HG03442 (cell line): ENCODE measurements around the gene TMEM35B.
"Not testable (repeated sequence)": the region's sequence is repeated elsewhere in the genome, so short reads cannot be mapped to it uniquely, and the experiment has no call there.

Experiments
- ATAC-seq: cut with Tn5 transposase; IDR thresholded peaks from one replicate; pipeline ENCODE4 v1.9.1; 2021; ENCODE audit warnings: mild to moderate bottlenecking, moderate library complexity; ENCODE audit not compliant: unreplicated experiment

TMEM35B gene

DNA sequence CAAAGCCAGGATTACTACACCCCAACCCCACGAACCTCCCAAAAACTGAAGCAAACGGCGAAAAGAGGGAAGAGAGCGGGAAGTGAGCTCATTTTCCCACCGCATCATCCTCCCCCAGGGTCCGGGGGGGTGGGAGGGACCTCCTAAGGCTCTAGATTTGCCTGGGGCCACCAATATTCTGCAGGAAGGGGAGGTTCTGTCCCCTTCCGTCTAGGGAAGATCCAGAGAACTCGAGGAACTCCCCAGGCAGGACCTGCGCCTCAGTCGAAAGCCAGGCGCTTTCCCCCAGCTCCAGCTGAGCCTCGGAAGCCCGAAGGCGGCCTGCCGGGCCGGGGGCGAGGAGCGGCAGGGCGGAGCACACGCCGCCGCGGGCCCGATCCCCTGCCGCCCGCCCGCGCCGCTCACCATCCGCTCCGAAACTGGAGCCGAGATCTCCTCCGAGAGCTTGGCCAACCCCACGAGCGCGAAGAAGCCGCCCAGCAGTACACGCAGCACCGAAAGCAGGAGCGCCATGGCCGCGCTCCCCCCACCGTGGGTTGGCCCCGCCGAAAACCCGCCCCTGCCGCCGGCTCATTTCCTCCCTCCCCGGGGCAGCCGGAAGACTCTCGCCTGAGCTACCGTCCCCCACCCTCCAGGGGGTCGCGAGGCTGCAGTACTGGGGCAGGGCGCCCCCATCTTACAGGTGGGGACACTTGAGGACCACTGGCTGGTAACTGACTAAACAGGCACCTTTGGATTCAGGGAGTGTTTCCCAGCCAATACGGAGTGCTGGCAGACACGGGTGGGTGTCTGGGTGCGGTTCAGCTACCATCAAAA, at the start of gene TMEM35B:
TMEM35B (minus strand) TSS at position 555 of the 816 bp plus-strand sequence; CDS start at position 513, 42 bp downstream.
- ATAC-seq, result peak; percentile 69

DNA sequence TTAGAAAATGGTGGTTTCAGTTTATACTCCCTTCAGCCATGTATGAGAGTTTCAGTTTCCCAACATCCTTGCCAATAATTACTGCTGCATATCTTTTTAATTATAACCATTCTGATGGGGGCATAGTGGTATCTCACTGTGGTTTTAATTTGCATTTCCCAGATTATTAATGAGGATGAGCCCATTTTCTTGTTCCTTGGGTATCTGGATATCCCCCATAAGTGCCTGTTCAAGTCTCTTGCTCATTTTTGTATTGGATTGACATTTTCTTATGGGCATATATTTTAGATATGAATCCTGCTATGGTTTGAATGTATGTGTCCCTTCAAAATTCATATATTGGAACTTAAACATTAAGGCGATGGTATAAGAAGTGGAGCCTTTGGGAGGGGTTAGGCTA, 48.2 kb upstream of the TMEM35B start:
- no peak for ATAC-seq

GRCh38 chr1:35032384-35032739, 47.2 kb upstream of the TMEM35B start:
- ATAC-seq, result no peak

DNA sequence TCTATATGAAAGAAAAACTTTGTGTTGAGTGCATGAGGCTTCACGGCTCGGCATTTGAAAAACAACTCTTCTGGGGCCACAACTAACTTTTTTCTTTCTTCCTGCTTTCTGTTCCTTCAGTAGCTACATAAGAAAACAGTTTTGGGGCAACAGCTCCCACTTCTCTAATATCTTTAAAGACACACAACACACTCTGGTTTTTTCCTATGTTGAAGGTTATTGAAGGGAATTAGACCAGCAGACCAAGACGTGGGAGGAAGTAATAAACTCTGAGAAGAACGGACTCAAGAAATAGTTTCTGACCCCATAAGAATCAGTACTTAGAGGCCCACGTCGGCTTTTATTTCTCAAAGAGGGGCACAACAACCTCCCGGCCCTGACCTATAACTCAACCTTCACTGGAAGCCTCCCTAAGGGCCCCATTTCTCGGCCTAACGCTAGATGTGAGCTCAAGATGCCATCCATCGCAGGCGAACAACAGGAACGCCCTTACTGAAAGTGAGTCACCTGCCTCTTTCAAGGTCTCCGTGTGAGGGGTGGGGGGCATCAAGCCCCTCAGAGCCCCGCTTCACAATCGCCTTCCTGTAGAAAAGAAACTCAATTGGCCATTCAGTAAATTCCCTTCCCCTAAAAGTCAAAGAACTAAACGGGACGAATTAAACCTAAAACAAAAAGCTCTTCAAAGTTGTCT, 45.8 kb upstream of the TMEM35B start:
- ATAC-seq, result no peak

GRCh38 chr1:35030338-35030737, 45.2 kb upstream of the TMEM35B start:
- ATAC-seq, result no peak

GRCh38 chr1:35029761-35030160, 44.6 kb upstream of the TMEM35B start:
- ATAC-seq, result no peak

- ATAC-seq, result no peak
These were observed 31.3 kb upstream of the TMEM35B start for GRCh38 chr1:35016406-35016805.

DNA sequence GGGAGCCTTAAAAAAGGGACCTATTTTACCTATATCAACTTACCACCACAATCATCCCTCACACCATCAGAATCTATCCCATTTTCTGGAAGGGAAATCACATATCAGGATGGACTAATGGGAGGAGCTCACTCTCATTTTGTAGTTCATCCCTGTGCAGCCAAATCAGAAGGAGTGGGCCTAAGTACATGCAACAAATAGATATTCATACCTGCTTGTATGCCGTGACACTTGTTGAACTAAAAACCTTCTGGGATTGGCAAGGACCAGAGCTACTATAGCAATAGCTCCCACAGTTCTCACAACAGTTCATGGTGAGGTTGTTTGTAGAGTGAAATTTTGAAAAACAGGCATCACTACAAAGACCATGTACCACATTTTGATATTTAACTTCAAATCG, 29.3 kb upstream of the TMEM35B start:
- ATAC-seq, result no peak

DNA sequence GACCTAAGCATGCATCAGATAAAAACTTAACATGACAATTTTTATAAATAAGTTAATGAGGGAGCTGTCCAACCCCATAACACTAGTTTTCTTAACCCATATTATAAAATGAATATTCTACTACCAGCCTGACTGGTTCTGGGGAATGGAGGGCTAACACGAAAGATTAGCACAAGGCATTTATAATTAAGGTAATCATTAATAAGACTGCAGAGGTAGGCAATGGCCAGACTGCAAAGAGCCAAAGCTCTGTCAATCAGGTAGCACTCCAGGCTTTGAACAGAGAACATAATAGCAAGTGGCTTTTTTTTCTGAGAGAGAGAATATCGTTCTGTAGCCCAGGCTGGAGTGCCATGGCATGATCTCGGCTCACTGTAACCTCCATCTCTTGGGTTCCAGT, 20.6 kb upstream of the TMEM35B start:
- no peak for ATAC-seq

DNA sequence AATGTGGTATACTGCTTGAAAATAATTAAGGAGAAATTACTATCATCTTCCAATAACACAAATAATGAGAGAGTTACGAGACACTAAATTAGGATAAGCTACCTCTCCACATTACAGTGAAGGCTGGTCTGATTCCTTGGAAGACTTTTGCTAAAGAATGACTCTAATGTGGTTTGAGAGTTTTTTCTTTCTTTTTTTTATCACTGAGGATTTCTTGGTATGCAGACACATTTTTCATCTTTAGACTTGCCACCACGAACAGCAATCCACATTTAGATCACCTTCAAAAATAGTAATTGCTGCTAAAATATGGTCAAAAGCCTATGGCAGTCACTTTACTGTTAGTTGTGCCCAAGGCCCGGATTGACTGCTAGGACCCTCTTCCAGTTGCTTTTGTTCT, 16.6 kb upstream of the TMEM35B start:
- no peak for ATAC-seq

DNA sequence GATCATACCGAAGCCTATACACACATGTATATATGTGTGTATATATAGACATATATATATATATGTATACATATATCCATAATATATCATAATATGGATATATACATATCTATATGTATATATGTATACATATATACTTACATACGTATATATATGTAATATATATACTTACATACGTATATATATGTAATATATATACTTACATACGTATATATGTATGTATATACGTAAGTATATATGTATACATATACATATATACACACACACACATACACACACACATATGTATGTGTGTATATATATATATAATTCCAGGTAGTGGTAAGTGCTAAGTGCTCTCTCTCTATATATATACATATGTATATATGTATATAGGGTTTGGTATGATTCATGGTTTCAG, 9.7 kb upstream of the TMEM35B start:
- ATAC-seq, result no peak

GRCh38 chr1:34988581-34988980, 3.4 kb upstream of the TMEM35B start:
- no peak for ATAC-seq

- ATAC-seq, result no peak
These were observed 3.0 kb upstream of the TMEM35B start for GRCh38 chr1:34988147-34988546.

DNA sequence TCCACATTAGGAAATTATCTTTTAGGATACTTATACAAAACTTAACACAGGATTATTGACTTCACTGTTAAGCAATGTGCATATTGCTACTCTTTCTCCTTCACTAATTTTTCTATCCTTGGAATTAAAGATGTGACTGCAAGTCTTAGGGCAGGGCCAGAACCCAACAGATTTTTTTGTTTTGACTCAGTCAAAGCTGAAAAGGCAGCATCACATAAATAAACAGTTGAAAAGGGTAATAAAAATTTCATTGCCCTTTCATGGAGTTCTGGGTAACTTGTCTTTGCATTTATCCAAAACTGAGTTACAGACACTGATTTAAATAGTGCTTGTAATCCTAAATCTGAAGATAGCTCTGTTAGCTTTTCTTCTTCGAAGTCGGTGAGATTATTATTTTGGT, 1.9 kb upstream of the TMEM35B start:
- no peak for ATAC-seq

- not testable (repeated sequence) for ATAC-seq
These were observed 410 bp upstream of the TMEM35B start for GRCh38 chr1:34985609-34985904.

DNA sequence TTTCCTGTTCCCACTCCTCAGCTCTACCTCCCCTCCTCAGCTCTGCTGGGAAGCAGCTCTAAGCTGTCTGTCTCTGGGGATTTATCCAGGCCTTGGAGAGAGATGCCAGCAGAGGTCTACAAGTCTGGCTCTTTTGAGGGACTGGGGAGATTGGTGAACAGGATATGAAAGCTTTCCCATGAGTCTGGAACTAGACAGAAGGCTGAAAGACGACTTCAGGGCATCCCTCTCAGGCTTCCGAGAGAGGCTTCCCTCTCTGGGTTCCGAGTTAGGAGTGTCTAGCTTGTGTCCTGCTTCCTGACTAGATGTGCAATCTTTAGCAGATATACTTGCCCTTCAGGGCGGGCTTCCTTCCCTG, 733 bp downstream of the TMEM35B start:
- ATAC-seq, result no peak

DNA sequence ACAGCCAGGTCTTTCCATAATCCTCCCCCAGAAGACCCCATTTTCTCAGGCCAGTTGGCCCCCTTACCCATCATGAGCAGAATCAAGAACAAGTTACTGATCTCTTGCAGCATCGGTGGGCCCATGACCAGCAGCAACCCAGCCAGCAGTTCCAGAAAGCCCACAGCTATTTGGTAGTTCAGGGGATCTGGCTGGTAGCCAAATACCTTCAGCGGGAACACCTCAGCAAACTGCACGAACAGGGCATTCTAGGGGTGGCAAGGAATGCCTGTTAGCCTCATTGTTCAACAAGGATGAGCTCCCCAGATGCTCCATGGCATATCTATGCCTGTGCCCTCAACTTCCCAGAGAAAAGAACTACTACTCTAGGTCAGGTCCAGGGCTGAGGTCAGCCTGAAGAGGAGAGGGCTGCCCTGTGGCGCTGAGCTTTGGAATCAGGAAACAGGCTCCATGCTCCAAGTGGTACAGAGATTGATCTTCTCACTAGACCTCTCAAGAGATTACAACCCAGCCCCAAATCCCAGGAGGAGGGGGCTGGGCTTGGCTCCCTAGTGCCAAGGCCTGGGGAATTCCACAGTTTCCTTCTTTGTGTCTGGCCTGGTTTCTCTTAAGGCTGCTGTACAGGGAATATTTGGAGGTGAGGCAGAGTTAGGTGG, 1.3 kb downstream of the TMEM35B start:
- no peak for ATAC-seq

- ATAC-seq, result no peak
These were observed 2.2 kb downstream of the TMEM35B start for GRCh38 chr1:34982820-34983376.

GRCh38 chr1:34980715-34981114, 4.4 kb downstream of the TMEM35B start:
- ATAC-seq, result no peak

- no peak for ATAC-seq
These were observed 6.2 kb downstream of the TMEM35B start for GRCh38 chr1:34978921-34979320.

DNA sequence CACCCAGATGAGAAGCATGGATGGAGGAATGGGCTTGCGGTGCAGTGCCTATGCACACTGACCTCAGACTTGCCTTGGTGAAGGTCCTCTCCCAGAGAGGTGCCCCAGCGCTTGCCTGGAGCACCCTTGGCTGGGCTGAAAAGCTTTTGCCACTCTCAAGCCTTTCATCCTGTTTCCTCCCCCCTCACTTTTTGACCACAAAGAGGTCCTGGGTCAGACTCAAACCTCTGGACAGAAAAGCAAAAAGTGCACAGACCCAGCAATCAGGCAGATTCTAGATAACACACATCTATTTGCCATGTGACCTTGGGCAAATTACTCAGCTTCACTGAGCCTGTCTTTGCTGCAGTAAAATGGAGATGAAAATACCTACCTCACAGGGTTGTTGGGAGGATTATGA, 7.3 kb downstream of the TMEM35B start:
- no peak for ATAC-seq

GRCh38 chr1:34977210-34977471, 8.0 kb downstream of the TMEM35B start:
- no peak for ATAC-seq
